ENCODE measurements around the gene SMG1.

DNA sequence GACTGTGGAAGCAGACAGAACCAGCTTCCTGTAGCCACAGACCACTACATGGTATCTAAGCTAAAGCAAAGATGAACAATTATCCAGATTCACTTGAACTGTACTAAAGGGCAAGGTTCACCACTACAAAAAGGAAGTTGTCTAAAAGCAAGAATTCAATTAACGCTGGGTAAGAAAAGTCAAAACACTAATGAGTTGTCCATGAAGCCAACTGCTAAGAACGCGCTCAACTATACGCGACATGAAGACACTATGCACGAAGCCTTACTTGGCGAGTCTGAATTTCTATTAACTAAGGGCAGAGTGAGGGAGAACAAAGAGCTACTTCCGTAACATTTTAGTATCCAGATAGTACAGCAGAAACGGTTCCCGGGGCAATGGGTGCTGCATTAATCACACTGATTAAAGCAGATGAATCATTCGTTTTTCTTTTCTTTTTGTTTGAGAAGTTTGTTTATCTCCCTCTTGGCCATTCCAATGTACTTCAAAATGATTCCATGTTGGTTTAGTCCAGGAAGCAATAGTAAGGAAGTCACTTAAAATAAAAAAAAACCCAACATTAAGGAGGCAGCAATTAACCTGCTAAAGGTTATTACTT is 133.3 kb downstream of the SMG1 start:
- TF ChIP-seq EP300 (IDR thresholded peaks at IDR 0.05; ENCODE audit: borderline replicate concordance in 1 of 2, control insufficient read depth in 1 of 2, low read depth in 2 of 2, low read length in 2 of 2) (no peak), POLR2AphosphoS2 (IDR thresholded peaks at IDR 0.05; ENCODE audit: low read depth, low read length) (no peak), CEBPB (IDR thresholded peaks at IDR 0.05; ENCODE audit: borderline replicate concordance in 1 of 2, low read depth in 2 of 2, low read length in 2 of 2) (no peak), SMARCA5 (IDR thresholded peaks at IDR 0.05) (no peak), NFXL1 (IDR thresholded peaks at IDR 0.05; ENCODE audit: borderline replicate concordance) (no peak), CBFB (IDR thresholded peaks at IDR 0.05; ENCODE audit: low read depth) (no peak), EZH2 (IDR thresholded peaks at IDR 0.05; ENCODE audit: borderline replicate concordance, control insufficient read depth, low read depth, low read length) (no peak), SMC3 (IDR thresholded peaks at IDR 0.05; ENCODE audit: borderline replicate concordance, low read length) (no peak)
- TF ChIP-seq, protein P1, sequence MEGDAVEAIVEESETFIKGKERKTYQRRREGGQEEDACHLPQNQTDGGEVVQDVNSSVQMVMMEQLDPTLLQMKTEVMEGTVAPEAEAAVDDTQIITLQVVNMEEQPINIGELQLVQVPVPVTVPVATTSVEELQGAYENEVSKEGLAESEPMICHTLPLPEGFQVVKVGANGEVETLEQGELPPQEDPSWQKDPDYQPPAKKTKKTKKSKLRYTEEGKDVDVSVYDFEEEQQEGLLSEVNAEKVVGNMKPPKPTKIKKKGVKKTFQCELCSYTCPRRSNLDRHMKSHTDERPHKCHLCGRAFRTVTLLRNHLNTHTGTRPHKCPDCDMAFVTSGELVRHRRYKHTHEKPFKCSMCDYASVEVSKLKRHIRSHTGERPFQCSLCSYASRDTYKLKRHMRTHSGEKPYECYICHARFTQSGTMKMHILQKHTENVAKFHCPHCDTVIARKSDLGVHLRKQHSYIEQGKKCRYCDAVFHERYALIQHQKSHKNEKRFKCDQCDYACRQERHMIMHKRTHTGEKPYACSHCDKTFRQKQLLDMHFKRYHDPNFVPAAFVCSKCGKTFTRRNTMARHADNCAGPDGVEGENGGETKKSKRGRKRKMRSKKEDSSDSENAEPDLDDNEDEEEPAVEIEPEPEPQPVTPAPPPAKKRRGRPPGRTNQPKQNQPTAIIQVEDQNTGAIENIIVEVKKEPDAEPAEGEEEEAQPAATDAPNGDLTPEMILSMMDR (IDR thresholded peaks at IDR 0.05 in 2 of 3, conservative IDR thresholded peaks at IDR 0.05 in 1 of 3; ENCODE audit: control insufficient read depth in 2 of 3, extremely low read depth in 1 of 3, insufficient read depth in 1 of 3, low read depth in 3 of 3, low read length in 3 of 3) = no peak
- TF ChIP-seq, protein P2, sequence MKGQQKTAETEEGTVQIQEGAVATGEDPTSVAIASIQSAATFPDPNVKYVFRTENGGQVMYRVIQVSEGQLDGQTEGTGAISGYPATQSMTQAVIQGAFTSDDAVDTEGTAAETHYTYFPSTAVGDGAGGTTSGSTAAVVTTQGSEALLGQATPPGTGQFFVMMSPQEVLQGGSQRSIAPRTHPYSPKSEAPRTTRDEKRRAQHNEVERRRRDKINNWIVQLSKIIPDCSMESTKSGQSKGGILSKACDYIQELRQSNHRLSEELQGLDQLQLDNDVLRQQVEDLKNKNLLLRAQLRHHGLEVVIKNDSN (IDR thresholded peaks at IDR 0.05; ENCODE audit: borderline replicate concordance, extremely low read length, insufficient read depth, low read depth, low read length) = no peak

Measured in GM12878 (cell line).